K562 (cell line): Measurements from ENCODE around the gene N4BP2. TPM values are rescaled to one million over a fixed set of nuclear protein-coding genes. Genes with fewer than 3 reads are reported as not detected.

ENCODE experiments used
- FOXP1 ChIP-seq: sonication (generic); formaldehyde crosslinking; IDR thresholded peaks from 2 replicates; pipeline ENCODE4 v1.8.0; 2022; ENCODE audit warnings: mild to moderate bottlenecking, missing genetic modification reagents
- HDAC2 ChIP-seq: fragments of 450-650 bp; IDR thresholded peaks from 2 replicates; pipeline ENCODE4 v1.6.1; 2016; ENCODE audit warnings: mild to moderate bottlenecking
- HLTF ChIP-seq: fragments of 450-650 bp; IDR thresholded peaks from 2 replicates; pipeline ENCODE4 v1.6.1; 2016
- KAT7 ChIP-seq: sonication (generic); formaldehyde crosslinking; IDR thresholded peaks from 2 replicates; pipeline ENCODE4 v1.8.0; 2022; ENCODE audit warnings: missing genetic modification reagents, mild to moderate bottlenecking, borderline replicate concordance
- POLR2AphosphoS2 ChIP-seq: IDR thresholded peaks from 2 replicates; pipeline ENCODE4 v1.6.1; 2012; ENCODE audit warnings: low read length, improper control_type of control experiment
- REST ChIP-seq, 2 experiments: fragments of 450-650 bp; formaldehyde crosslinking in 1 of 2; IDR thresholded peaks; 2 replicates each; pipeline versions ENCODE4 v1.4.0 to v1.6.1; 2014 to 2020; ENCODE audit warnings: mild to moderate bottlenecking in 2 of 2, borderline replicate concordance in 1 of 2, low read depth in 1 of 2
- SMAD2 ChIP-seq: fragments of 150-350 bp; IDR thresholded peaks from 2 replicates; pipeline ENCODE4 v1.6.1; 2014; ENCODE audit warnings: low read depth, mild to moderate bottlenecking, low read length
- STAT5A ChIP-seq: IDR thresholded peaks from 2 replicates; pipeline ENCODE4 v1.6.1; 2012; ENCODE audit warnings: low read length, inconsistent platforms, borderline replicate concordance
- TBL1XR1 ChIP-seq, 2 experiments: IDR thresholded peaks; 2 replicates each; pipeline ENCODE4 v1.6.1; 2012; ENCODE audit warnings: improper control_type of control experiment in 2 of 2, low read length in 2 of 2, mild to moderate bottlenecking in 1 of 2
- THRA ChIP-seq: fragments of 450-650 bp; IDR thresholded peaks from 2 replicates; pipeline ENCODE4 v1.6.1; 2017; ENCODE audit warnings: mild to moderate bottlenecking, moderate library complexity
- ZNF212 ChIP-seq: fragments of 450-650 bp; formaldehyde crosslinking; IDR thresholded peaks from 2 replicates; pipeline ENCODE4 v1.4.0; 2020; ENCODE audit warnings: mild to moderate bottlenecking
- ZNF253 ChIP-seq: fragments of 250-450 bp; sonication (Bioruptor Pico); conservative IDR thresholded peaks from 2 replicates; pipeline ENCODE4 v1.6.1; 2021; ENCODE audit warnings: mild to moderate bottlenecking
- ZNF518B ChIP-seq: fragments of 250-450 bp; sonication (Bioruptor Pico); IDR thresholded peaks from 2 replicates; pipeline ENCODE4 v1.5.0; 2021; ENCODE audit warnings: mild to moderate bottlenecking, moderate library complexity
- ZNF695 ChIP-seq: fragments of 450-650 bp; formaldehyde crosslinking; IDR thresholded peaks from 2 replicates; pipeline ENCODE4 v1.4.0; 2020; ENCODE audit warnings: mild to moderate bottlenecking, moderate library complexity
- polyA plus RNA-seq, 8 experiments: library from polyadenylated mRNA; depleted of rRNA in 4 of 8; stranded (reverse) in 5 of 8; unstranded in 3 of 8; fragments of >200 nt; fragmentation: Nextera tagmentation in 2 of 8; fragmentation: Illumina TruSeq in 1 of 8; extraction: Ambion mirVana in 2 of 8; extraction: Trizol in 1 of 8; gene quantifications; 2 replicates each; pipeline versions ENCODE4 v1.2.1 to v1.2.3, GENCODE V29; 2011 to 2014; ENCODE audit warnings: inconsistent platforms in 1 of 8, missing spikeins in 1 of 8
- total RNA-seq, 7 experiments: library from RNA; depleted of rRNA in 6 of 7; stranded (reverse); fragments of >200 nt in 6 of 7; fragmentation: Illumina TruSeq in 2 of 7; extraction: Trizol in 2 of 7; gene quantifications; 2 replicates each; pipeline versions ENCODE4 v1.2.1 to v1.2.3, GENCODE V29; 2011 to 2021; ENCODE audit warnings: low replicate concordance in 1 of 7

N4BP2 gene
- total and polyA plus RNA-seq, 9 of the 15 experiments (the other 6 are each of a cell fraction or from before 2014, with no cell fraction given): 2.7 to 12.6 (median 7.6) TPM

DNA sequence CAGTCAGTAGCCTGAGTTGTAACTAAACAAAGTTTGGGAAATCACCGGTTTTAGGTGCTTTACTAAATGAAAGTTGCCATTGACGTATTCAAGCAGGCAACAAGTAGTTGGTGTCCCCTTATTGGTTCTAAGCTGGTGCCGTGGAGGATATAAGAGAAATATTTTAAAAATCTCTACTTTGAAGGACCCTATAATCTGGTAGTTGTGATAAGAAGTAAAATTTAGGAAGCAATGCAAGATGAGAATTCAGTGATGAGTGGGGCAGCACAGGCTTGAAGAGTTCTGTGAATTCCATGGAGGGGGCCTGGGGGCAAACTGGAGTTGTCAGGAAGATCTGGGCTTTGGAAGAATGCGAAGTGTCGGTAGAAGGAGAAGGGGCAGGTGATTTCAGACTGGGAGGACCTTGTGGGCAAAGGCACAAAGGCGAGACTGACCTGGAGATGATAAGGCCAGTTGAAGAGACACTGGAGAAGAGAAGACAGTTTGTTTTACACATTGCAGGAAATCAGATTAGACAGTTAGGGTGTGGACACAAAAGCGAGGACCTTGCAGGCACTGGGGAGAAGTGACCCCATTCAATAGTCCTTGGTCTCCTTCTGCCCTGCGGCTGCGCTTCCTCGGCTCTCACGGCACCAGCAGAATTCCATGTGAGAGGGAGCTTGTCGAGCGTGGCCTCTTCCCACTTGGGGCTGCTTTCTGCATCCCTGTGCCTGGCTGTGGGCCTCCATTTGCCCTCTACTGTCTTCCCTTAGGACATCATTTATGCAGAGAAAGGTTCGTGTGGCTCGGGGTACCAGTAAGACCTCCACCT is 141.4 kb downstream of the N4BP2 start (continued):
- TF ChIP-seq ZNF518B (CRISPR knock-in tag): no peak; the same call in 1 of the 2 replicates
- peak; percentile 15; the same call in 1 of the 2 replicates for TF ChIP-seq REST (IDR thresholded peaks at IDR 0.05; ENCODE audit: borderline replicate concordance)
- no peak for TF ChIP-seq REST (CRISPR knock-in tag; IDR thresholded peaks at IDR 0.05; ENCODE audit: low read depth)
- TF ChIP-seq SMAD2: no peak
- no peak for TF ChIP-seq STAT5A
- no peak for TF ChIP-seq POLR2AphosphoS2
- no peak for TF ChIP-seq ZNF212 (CRISPR knock-in tag)
- TF ChIP-seq TBL1XR1 (IDR thresholded peaks at IDR 0.05; ENCODE audit: low read length in 2 of 2): peak in 1 of 2 experiments; percentile 76; a peak in 2 of 4 replicates
- TF ChIP-seq KAT7 (CRISPR knock-in tag): no peak
- no peak for TF ChIP-seq HLTF
- TF ChIP-seq ZNF695 (CRISPR knock-in tag): no peak
- no peak for TF ChIP-seq FOXP1 (CRISPR knock-in tag)
- TF ChIP-seq HDAC2: 0 out of 2 replicates have a peak, but pooled peaks have one; percentile 62
- TF ChIP-seq THRA: no peak
- no peak for TF ChIP-seq ZNF253
